Rectal smooth muscle tissue (tissue), 1 donor: Measurements from ENCODE around the gene PARP1.

Source experiments
- H3K27ac ChIP-seq: one replicate; pipeline ENCODE4 v1.7.0; 2013; ENCODE audit warnings: low read depth, low read length, inconsistent platforms
- H3K27me3 ChIP-seq: one replicate; pipeline ENCODE4 v1.7.0; 2013; ENCODE audit warnings: low read length; ENCODE audit not compliant: control insufficient read depth, insufficient read depth
- H3K36me3 ChIP-seq: one replicate; pipeline ENCODE4 v1.7.0; 2013; ENCODE audit warnings: low read length; ENCODE audit not compliant: control insufficient read depth, insufficient read depth
- H3K4me1 ChIP-seq: one replicate; pipeline ENCODE4 v1.7.0; 2013; ENCODE audit warnings: low read length; ENCODE audit not compliant: control insufficient read depth, insufficient read depth
- H3K4me3 ChIP-seq: one replicate; pipeline ENCODE4 v1.7.0; 2013; ENCODE audit warnings: low read length
- H3K9ac ChIP-seq: one replicate; pipeline ENCODE4 v1.7.0; 2013; ENCODE audit warnings: low read length

Gene PARP1

GRCh38 chr1:226318471-226318870, 89.4 kb downstream of the PARP1 start:
- Histone ChIP-seq H3K36me3 (no peaks in the 10 kb centered on the region), H3K4me3 (no peak overlapping the region), H3K27me3 (no peaks in the 10 kb centered on the region), H3K9ac (no peak overlapping the region), H3K27ac (no peak overlapping the region), H3K4me1 (no peaks in the 10 kb centered on the region)

- Histone ChIP-seq H3K4me3 (no peak overlapping the region), H3K27ac (no peak overlapping the region)
These were observed 93.8 kb downstream of the PARP1 start for GRCh38 chr1:226314055-226314454.

GRCh38 chr1:226312065-226312464, 95.8 kb downstream of the PARP1 start:
- Histone ChIP-seq H3K4me3 (no peak overlapping the region), H3K27me3 (no peaks in the 10 kb centered on the region), H3K9ac (no peak overlapping the region), H3K4me1 (peaks cover 2% of the 10 kb centered on the region), H3K36me3 (no peaks in the 10 kb centered on the region), H3K27ac (no peak overlapping the region)

More at GRCh38 chr1:226314055-226314454, 93.8 kb downstream of the PARP1 start:
- H3K36me3 ChIP-seq = no peaks in the 10 kb centered on the region
- H3K4me1 ChIP-seq = no peaks in the 10 kb centered on the region
- H3K9ac ChIP-seq = no peak overlapping the region
- H3K27me3 ChIP-seq = no peaks in the 10 kb centered on the region

- no peaks in the 10 kb centered on the region for H3K27me3 ChIP-seq
These were observed 96.5 kb downstream of the PARP1 start for GRCh38 chr1:226311376-226311775.

More at GRCh38 chr1:226311376-226311775, 96.5 kb downstream of the PARP1 start:
- Histone ChIP-seq H3K27ac (no peak overlapping the region), H3K36me3 (no peaks in the 10 kb centered on the region), H3K4me1 (peaks cover 2% of the 10 kb centered on the region), H3K9ac (no peak overlapping the region), H3K4me3 (no peak overlapping the region)
